Smooth muscle cell (in vitro differentiated cells): ENCODE measurements around the gene PSMB5. TPM values are rescaled to one million over a fixed set of nuclear protein-coding genes. Genes with fewer than 3 reads are reported as not detected.

ENCODE experiments used
- DNase-seq: peaks from one replicate; lab custom pipeline; 2025; ENCODE audit not compliant: unreplicated experiment; lab: John Stamatoyannopoulos, UW
- H2AFZ ChIP-seq: fragments of 200-600 bp; sonication (generic); 2 replicates; pipeline ENCODE4 v1.6.0; 2016; ENCODE audit warnings: antibody characterized with exemption, low read depth, mild to moderate bottlenecking
- H3F3A ChIP-seq: fragments of 200-600 bp; sonication (generic); 2 replicates; pipeline ENCODE4 v1.6.0; 2017; ENCODE audit warnings: antibody characterized with exemption, low read depth
- H3K27ac ChIP-seq: fragments of 200-600 bp; sonication (generic); 2 replicates; pipeline ENCODE4 v1.5.1; 2016; ENCODE audit warnings: low read depth, mild to moderate bottlenecking
- H3K27me3 ChIP-seq: fragments of 200-600 bp; sonication (generic); 2 replicates; pipeline ENCODE4 v1.6.1; 2016; ENCODE audit warnings: low read depth, mild to moderate bottlenecking
- H3K36me3 ChIP-seq: fragments of 200-600 bp; sonication (generic); 2 replicates; pipeline ENCODE4 v1.5.1; 2016; ENCODE audit warnings: low read depth
- H3K4me1 ChIP-seq: fragments of 200-600 bp; sonication (generic); 2 replicates; pipeline ENCODE4 v1.5.1; 2016; ENCODE audit warnings: low read depth
- H3K4me2 ChIP-seq: fragments of 200-600 bp; sonication (generic); 2 replicates; pipeline ENCODE4 v1.6.0; 2016; ENCODE audit warnings: mild to moderate bottlenecking
- H3K4me3 ChIP-seq: fragments of 200-600 bp; sonication (generic); 2 replicates; pipeline ENCODE4 v1.5.1; 2016; ENCODE audit warnings: mild to moderate bottlenecking
- H3K79me2 ChIP-seq: fragments of 200-600 bp; sonication (generic); 2 replicates; pipeline ENCODE4 v1.6.0; 2016; ENCODE audit warnings: low read depth, mild to moderate bottlenecking
- H3K9ac ChIP-seq: fragments of 200-600 bp; sonication (generic); 2 replicates; pipeline ENCODE4 v1.6.0; 2016; ENCODE audit warnings: low read depth
- H3K9me3 ChIP-seq: fragments of 200-600 bp; sonication (generic); replicated peaks from 2 replicates; pipeline ENCODE4 v1.5.1; 2016; ENCODE audit warnings: low read depth
- H4K20me1 ChIP-seq: fragments of 200-600 bp; sonication (generic); 2 replicates; pipeline ENCODE4 v1.6.0; 2016; ENCODE audit warnings: low read depth
- CTCF ChIP-seq: fragments of 200-600 bp; sonication (generic); IDR thresholded peaks from 2 replicates; pipeline ENCODE4 v1.5.1; 2017; ENCODE audit warnings: borderline replicate concordance, mild to moderate bottlenecking, antibody characterized with exemption; ENCODE audit not compliant: insufficient read depth, poor library complexity, severe bottlenecking
- WGBS: methylation state at CpG from one replicate; pipeline ENCODE4 v1.1.7; 2016; ENCODE audit warnings: low lambda C conversion rate; 5-methylcytosine and 5-hydroxymethylcytosine counted together
- polyA plus RNA-seq: library from polyadenylated mRNA; unstranded; fragments of >200 nt; fragmentation: Nextera tagmentation; extraction: Ambion mirVana; gene quantifications from 2 replicates; pipeline ENCODE4 v1.2.1, GENCODE V29; 2016
- total RNA-seq: library from RNA; depleted of rRNA; stranded (reverse); fragments of >200 nt; gene quantifications from 2 replicates; pipeline ENCODE4 v1.2.3, GENCODE V29; 2014

Gene PSMB5
- total and polyA plus RNA-seq, 2 experiments from 2014 or later: 183 to 374 TPM

- Histone ChIP-seq H4K20me1 (no peaks in the 10 kb centered on the region), H3K36me3 (no peaks in the 10 kb centered on the region), H3K27me3 (no peaks in the 10 kb centered on the region), H3K9me3 (no peaks in the 10 kb centered on the region), H3F3A (peaks cover 5% of the 10 kb centered on the region), H3K4me1 (no peaks in the 10 kb centered on the region), H3K79me2 (peaks cover 3% of the 10 kb centered on the region), H2AFZ (no peak overlapping the region), H3K4me2 (no peak overlapping the region), H3K9ac (no peak overlapping the region), H3K4me3 (no peak overlapping the region), H3K27ac (no peak overlapping the region)
- no peak for TF ChIP-seq CTCF
- DNase-seq: no peak
- WGBS: 93% methylated on average over 8 of the region's 8 CpGs
Measured at GRCh38 chr14:22987291-22987690, 47.4 kb downstream of the PSMB5 start.

GRCh38 chr14:22986508-22987054, 48.1 kb downstream of the PSMB5 start:
- no peaks in the 10 kb centered on the region for H3K4me1 ChIP-seq
- H2AFZ ChIP-seq: no peak overlapping the region
- 19% methylated on average over 5 of the region's 5 CpGs for WGBS
- H3K9me3 ChIP-seq: no peaks in the 10 kb centered on the region
- peaks cover 5% of the 10 kb centered on the region for H3F3A ChIP-seq
- H3K79me2 ChIP-seq: peaks cover 10% of the 10 kb centered on the region
- H3K36me3 ChIP-seq: no peaks in the 10 kb centered on the region
- H3K4me3 ChIP-seq: no peak overlapping the region
- no peaks in the 10 kb centered on the region for H3K27me3 ChIP-seq
- H3K27ac ChIP-seq: no peak overlapping the region
- no peak overlapping the region for H3K9ac ChIP-seq
- no peak overlapping the region for H3K4me2 ChIP-seq
- peak; percentile 89 for TF ChIP-seq CTCF
- H4K20me1 ChIP-seq: no peaks in the 10 kb centered on the region
- peak; percentile 41 for DNase-seq

- WGBS: 55% methylated on average over 2 of the region's 2 CpGs
- Histone ChIP-seq H3F3A (peaks cover 5% of the 10 kb centered on the region), H2AFZ (no peak overlapping the region), H3K36me3 (no peaks in the 10 kb centered on the region), H3K27me3 (no peaks in the 10 kb centered on the region), H3K79me2 (peaks cover 15% of the 10 kb centered on the region), H3K9me3 (no peaks in the 10 kb centered on the region), H3K4me2 (no peak overlapping the region), H3K4me3 (no peak overlapping the region), H3K4me1 (no peaks in the 10 kb centered on the region), H3K27ac (no peak overlapping the region), H3K9ac (no peak overlapping the region), H4K20me1 (no peaks in the 10 kb centered on the region)
- TF ChIP-seq CTCF: no peak
- DNase-seq: no peak
Measured at GRCh38 chr14:22985894-22986507, 48.7 kb downstream of the PSMB5 start.
